HepG2 (cell line): ENCODE results near the gene DEPDC1B. TPM values are rescaled to one million over a fixed set of nuclear protein-coding genes. Genes with fewer than 3 reads are reported as not detected.
A peak's percentile ranks its signal among the peaks of the same experiment; 100 is the strongest.

ENCODE experiments used
- ATAC-seq: fragments of 200-7000 bp; cut with Tn5 transposase; 3 replicates; pipeline ENCODE4 v1.9.1; 2020; ENCODE audit warnings: mild to moderate bottlenecking, moderate library complexity
- BruUV-seq: library from RNA; stranded (reverse); fragments of 400-500 nt; replicated peaks from 2 replicates; lab custom pipeline; 2021; lab: Mats Ljungman, UMichigan
- CTCF ChIA-PET: fragments of 300-600 bp; formaldehyde crosslinking; extraction: SDS; loops from one replicate; lab custom pipeline; 2021; ENCODE audit warnings: low total read pairs, inconsistent platforms, low intra/inter-chr PET ratio; lab: Yijun Ruan, JAX
- POLR2A ChIA-PET: fragments of 350-600 bp; sonication (Branson Sonifier 250); formaldehyde crosslinking; loops from one replicate; lab custom pipeline; 2020; ENCODE audit warnings: antibody characterized with exemption, inconsistent platforms; lab: Yijun Ruan, JAX
- DNase-seq: peaks from one replicate; pipeline ENCODE4 v3.0.0-alpha.2; 2015; ENCODE audit warnings: low spot score
- FAIRE-seq: peaks from 3 replicates; lab custom pipeline; 2011; peaks lifted over from hg19 to GRCh38; lab: Jason Lieb, UNC
- H2AFZ ChIP-seq: one replicate; pipeline ENCODE4 v1.6.1; 2011; ENCODE audit warnings: low read length, inconsistent platforms
- H3K27ac ChIP-seq: fragments of 300-600 bp; 3 replicates; pipeline ENCODE4 v1.8.0; 2011; ENCODE audit warnings: mixed run types, mild to moderate bottlenecking, mixed read lengths, low read length, inconsistent platforms; ENCODE audit not compliant: insufficient read depth; ENCODE audit errors: extremely low read length
- H3K27me3 ChIP-seq, 2 experiments: fragments of 200-600 bp in 1 of 2; 2 replicates in 1 of 2; 3 replicates in 1 of 2; pipeline versions ENCODE4 v1.6.0 to v1.8.0; 2011; ENCODE audit warnings: low read length in 2 of 2, mild to moderate bottlenecking in 2 of 2, moderate library complexity in 2 of 2, inconsistent platforms in 1 of 2; ENCODE audit not compliant: insufficient read depth in 2 of 2, control insufficient read depth in 1 of 2
- H3K36me3 ChIP-seq, 2 experiments: fragments of 200-600 bp in 1 of 2; replicated peaks in 1 of 2; 2 replicates in 1 of 2; 3 replicates in 1 of 2; pipeline versions ENCODE4 v1.5.1 to v1.8.0; 2011; ENCODE audit warnings: low read length in 2 of 2, inconsistent platforms in 1 of 2; ENCODE audit not compliant: insufficient read depth in 2 of 2, control insufficient read depth in 1 of 2
- H3K4me1 ChIP-seq: 2 replicates; pipeline ENCODE4 v1.5.1; 2012; ENCODE audit warnings: low read length, inconsistent platforms; ENCODE audit not compliant: insufficient read depth
- H3K4me2 ChIP-seq: 2 replicates; pipeline ENCODE4 v1.6.0; 2011; ENCODE audit warnings: low read depth, low read length, inconsistent platforms
- H3K4me3 ChIP-seq, 3 experiments: fragments of 200-600 bp in 1 of 3; sonication (generic), shearing (Covaris generic) in 1 of 3; replicated peaks in 1 of 3; 2 replicates each; pipeline ENCODE4 v1.5.1; 2011 to 2016; ENCODE audit warnings: low read length in 3 of 3, inconsistent platforms in 2 of 3, low read depth in 2 of 3, mild to moderate bottlenecking in 2 of 3, control low read depth in 1 of 3, mixed read lengths in 1 of 3; ENCODE audit not compliant: insufficient read depth in 1 of 3
- H3K79me2 ChIP-seq: one replicate; pipeline ENCODE4 v1.6.1; 2011; ENCODE audit warnings: low read length, inconsistent platforms; ENCODE audit not compliant: insufficient read depth
- H3K9ac ChIP-seq: 2 replicates; pipeline ENCODE4 v1.6.0; 2011; ENCODE audit warnings: mild to moderate bottlenecking, low read depth, low read length, inconsistent platforms; ENCODE audit not compliant: insufficient read depth
- H3K9me3 ChIP-seq: 2 replicates; pipeline ENCODE4 v1.5.1; 2012; ENCODE audit warnings: mild to moderate bottlenecking, low read length
- H4K20me1 ChIP-seq: 2 replicates; pipeline ENCODE4 v1.6.0; 2011; ENCODE audit warnings: inconsistent platforms, mild to moderate bottlenecking, low read length, moderate library complexity; ENCODE audit not compliant: insufficient read depth
- ATF1 ChIP-seq: IDR thresholded peaks from 2 replicates; pipeline ENCODE4 v1.6.1; 2016; ENCODE audit warnings: mild to moderate bottlenecking, control low read depth
- CEBPG ChIP-seq: IDR thresholded peaks from 2 replicates; pipeline ENCODE4 v1.6.1; 2016
- CHD4 ChIP-seq: fragments of 200-600 bp; sonication (generic); IDR thresholded peaks from 2 replicates; pipeline ENCODE4 v1.7.0; 2017; ENCODE audit warnings: mild to moderate bottlenecking, low read length, borderline replicate concordance
- DPF2 ChIP-seq: sonication (generic); formaldehyde crosslinking; IDR thresholded peaks from 2 replicates; pipeline ENCODE4 v1.4.0; 2020; ENCODE audit warnings: mild to moderate bottlenecking, low read depth, missing genetic modification reagents, borderline replicate concordance
- ERF ChIP-seq: IDR thresholded peaks from 2 replicates; pipeline ENCODE4 v1.6.1; 2018; ENCODE audit warnings: missing biosample characterization, missing genetic modification reagents
- GABPB1 ChIP-seq: IDR thresholded peaks from 2 replicates; pipeline ENCODE4 v1.6.1; 2016; ENCODE audit warnings: mild to moderate bottlenecking, missing genetic modification reagents, moderate library complexity, missing compliant biosample characterization
- HMG20B ChIP-seq: conservative IDR thresholded peaks from 2 replicates; pipeline ENCODE4 v1.6.1; 2016; ENCODE audit warnings: missing genetic modification reagents, missing compliant biosample characterization
- NCOA2 ChIP-seq: sonication (generic); formaldehyde crosslinking; IDR thresholded peaks from 2 replicates; pipeline ENCODE4 v1.8.0; 2022; ENCODE audit warnings: inconsistent platforms
- RNF2 ChIP-seq: fragments of 450-650 bp; conservative IDR thresholded peaks from 2 replicates; pipeline ENCODE4 v1.6.1; 2016; ENCODE audit warnings: low read depth
- THAP7 ChIP-seq: sonication (generic); formaldehyde crosslinking; IDR thresholded peaks from 2 replicates; pipeline ENCODE4 v1.8.1; 2023; ENCODE audit warnings: mild to moderate bottlenecking, missing genetic modification reagents
- ZC3H4 ChIP-seq: sonication (generic); formaldehyde crosslinking; IDR thresholded peaks from 2 replicates; pipeline ENCODE4 v1.4.0; 2020; ENCODE audit warnings: missing genetic modification reagents, borderline replicate concordance
- ZNF619 ChIP-seq: sonication (generic); formaldehyde crosslinking; IDR thresholded peaks from 2 replicates; pipeline ENCODE4 v1.4.0; 2020; ENCODE audit warnings: mild to moderate bottlenecking, missing genetic modification reagents
- ZNF644 ChIP-seq: IDR thresholded peaks from 2 replicates; pipeline ENCODE4 v1.6.1; 2016; ENCODE audit warnings: low read depth
- ZNF674 ChIP-seq: sonication (generic); formaldehyde crosslinking; IDR thresholded peaks from 2 replicates; pipeline ENCODE4 v1.5.0; 2020; ENCODE audit warnings: low read depth, mild to moderate bottlenecking, missing genetic modification reagents
- ZNF775 ChIP-seq: sonication (generic); formaldehyde crosslinking; IDR thresholded peaks from 2 replicates; pipeline ENCODE4 v1.4.0; 2020; ENCODE audit warnings: missing genetic modification reagents, mild to moderate bottlenecking, moderate library complexity, borderline replicate concordance
- ZNF839 ChIP-seq: sonication (generic); formaldehyde crosslinking; IDR thresholded peaks from 2 replicates; pipeline ENCODE4 v1.4.0; 2020; ENCODE audit warnings: missing genetic modification reagents, mild to moderate bottlenecking, borderline replicate concordance
- ZSCAN25 ChIP-seq: sonication (generic); formaldehyde crosslinking; IDR thresholded peaks from 2 replicates; pipeline ENCODE4 v1.8.0; 2022; ENCODE audit warnings: mild to moderate bottlenecking, missing genetic modification reagents
- WGBS: methylation state at CpG from one replicate; pipeline ENCODE4 v1.1.6; 2017; ENCODE audit warnings: low lambda C conversion rate; 5-methylcytosine and 5-hydroxymethylcytosine counted together
- in situ Hi-C: cut with HindIII; loops from 2 replicates; pipeline ENCODE4 v1.10.0; 2017; ENCODE audit warnings: low pct_unique_long_range_greater_than_20kb; ENCODE audit not compliant: extremely low pct_ligation_motif_present
- intact Hi-C: fragments of 100-400 bp; cut with micrococcal nuclease; formaldehyde crosslinking; loops from one replicate; pipeline ENCODE4 v1.10.0; 2022; ENCODE audit not compliant: unreplicated experiment
- polyA plus RNA-seq, 8 experiments: library from polyadenylated mRNA; depleted of rRNA in 3 of 8; stranded (reverse) in 7 of 8; unstranded in 1 of 8; fragments of >200 nt; fragmentation: Illumina TruSeq in 4 of 8; extraction: Trizol in 4 of 8; gene quantifications; 2 replicates each; pipeline versions ENCODE4 v1.2.1 to v1.2.3, GENCODE V29; 2011 to 2016; ENCODE audit warnings: low read depth in 4 of 8, missing spikeins in 1 of 8, mixed read lengths in 1 of 8; ENCODE audit not compliant: insufficient read depth in 1 of 8
- total RNA-seq, 5 experiments: library from RNA; depleted of rRNA; stranded (reverse); fragments of >200 nt; fragmentation: Illumina TruSeq; extraction: Trizol; gene quantifications; 2 replicates each; pipeline ENCODE4 v1.2.3, GENCODE V29; 2016; ENCODE audit warnings: low read depth in 1 of 5
- TF ChIP-seq, protein P1 (sequence below): sonication (generic); formaldehyde crosslinking; IDR thresholded peaks from 2 replicates; pipeline ENCODE4 v1.5.1; 2020; ENCODE audit warnings: missing genetic modification reagents, mild to moderate bottlenecking, borderline replicate concordance
- TF ChIP-seq, protein P2 (sequence below): sonication (generic); formaldehyde crosslinking; IDR thresholded peaks from 2 replicates; pipeline ENCODE4 v1.9.0; 2022; ENCODE audit warnings: low read depth, missing genetic modification reagents

Gene DEPDC1B
- total and polyA plus RNA-seq, 2 of the 13 experiments (the other 11 are each of a cell fraction or from before 2014, with no cell fraction given): 29.5 to 51.3 TPM

GRCh38 chr5:60671899-60672692 lies 27.9 kb downstream of the DEPDC1B start:
- H3K9me3 ChIP-seq: no peaks in the 10 kb centered on the region
- peaks cover 60% of the 10 kb centered on the region for H3K79me2 ChIP-seq
- H4K20me1 ChIP-seq: no peaks in the 10 kb centered on the region
- peak; percentile 98 for DNase-seq
- CTCF ChIA-PET: no interaction called here
- H3K36me3 ChIP-seq: peaks cover 2 to 3% of the 10 kb centered on the region in 2 experiments; a peak in 2 of 5 replicates
- peak overlapping the region; percentile 73 for H3K4me2 ChIP-seq
- in situ Hi-C loops: loop anchor here (10.0 to 25.0 kb wide), 3 partner anchors 213 to 1285 kb away; partner anchors contain the start of genes ERCC8 and NDUFAF2
- H3K4me3 ChIP-seq: peak overlapping the region; percentile 9 to 47 (median 30); a peak in 4 of 6 replicates
- H3K4me1 ChIP-seq: peaks cover 89% of the 10 kb centered on the region
- peak overlapping the region; percentile 72 for H3K9ac ChIP-seq
- intact Hi-C loops: loop anchor here (1.0 to 10.0 kb wide), 3 partner anchors 27 to 1263 kb away; partner anchors contain the start of genes ERCC8 and NDUFAF2
- 11% methylated on average over 6 of the region's 6 CpGs for WGBS
- FAIRE-seq: peak; percentile 96
- peak; percentile 82 for ATAC-seq
- H3K27me3 ChIP-seq: no peaks in the 10 kb centered on the region
- POLR2A ChIA-PET: interaction anchor here (0.6 to 1.0 kb wide), 4 partner anchors 14 to 34 kb away, joined by 3 to 11 read pairs (median 4); partner anchors contain the start of gene DEPDC1B
- no peak overlapping the region for H2AFZ ChIP-seq
- BruUV-seq: TSS peak; percentile 84
- peak overlapping the region; percentile 98 for H3K27ac ChIP-seq
- TF ChIP-seq RNF2: no peak
- 0 out of 2 replicates have a peak, but pooled peaks have one; percentile 47 for TF ChIP-seq ERF
- TF ChIP-seq CEBPG (CRISPR knock-in tag): peak; percentile 98
- TF ChIP-seq ATF1 (CRISPR knock-in tag): 0 out of 2 replicates have a peak, but pooled peaks have one; percentile 53
- TF ChIP-seq ZNF619 (CRISPR knock-in tag): no peak
- TF ChIP-seq, protein P1, sequence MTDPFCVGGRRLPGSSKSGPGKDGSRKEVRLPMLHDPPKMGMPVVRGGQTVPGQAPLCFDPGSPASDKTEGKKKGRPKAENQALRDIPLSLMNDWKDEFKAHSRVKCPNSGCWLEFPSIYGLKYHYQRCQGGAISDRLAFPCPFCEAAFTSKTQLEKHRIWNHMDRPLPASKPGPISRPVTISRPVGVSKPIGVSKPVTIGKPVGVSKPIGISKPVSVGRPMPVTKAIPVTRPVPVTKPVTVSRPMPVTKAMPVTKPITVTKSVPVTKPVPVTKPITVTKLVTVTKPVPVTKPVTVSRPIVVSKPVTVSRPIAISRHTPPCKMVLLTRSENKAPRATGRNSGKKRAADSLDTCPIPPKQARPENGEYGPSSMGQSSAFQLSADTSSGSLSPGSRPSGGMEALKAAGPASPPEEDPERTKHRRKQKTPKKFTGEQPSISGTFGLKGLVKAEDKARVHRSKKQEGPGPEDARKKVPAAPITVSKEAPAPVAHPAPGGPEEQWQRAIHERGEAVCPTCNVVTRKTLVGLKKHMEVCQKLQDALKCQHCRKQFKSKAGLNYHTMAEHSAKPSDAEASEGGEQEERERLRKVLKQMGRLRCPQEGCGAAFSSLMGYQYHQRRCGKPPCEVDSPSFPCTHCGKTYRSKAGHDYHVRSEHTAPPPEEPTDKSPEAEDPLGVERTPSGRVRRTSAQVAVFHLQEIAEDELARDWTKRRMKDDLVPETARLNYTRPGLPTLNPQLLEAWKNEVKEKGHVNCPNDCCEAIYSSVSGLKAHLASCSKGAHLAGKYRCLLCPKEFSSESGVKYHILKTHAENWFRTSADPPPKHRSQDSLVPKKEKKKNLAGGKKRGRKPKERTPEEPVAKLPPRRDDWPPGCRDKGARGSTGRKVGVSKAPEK (CRISPR knock-in tag): no peak
- TF ChIP-seq ZNF644: peak; percentile 68; the same call in 1 of the 2 replicates
- no peak for TF ChIP-seq ZSCAN25 (CRISPR knock-in tag)
- peak; percentile 87 for TF ChIP-seq DPF2
- TF ChIP-seq ZNF839 (CRISPR knock-in tag): no peak
- peak; percentile 97 for TF ChIP-seq NCOA2 (CRISPR knock-in tag)
- TF ChIP-seq CHD4: peak; percentile 12; the same call in 1 of the 2 replicates
- peak; percentile 88 for TF ChIP-seq HMG20B (CRISPR knock-in tag)
- TF ChIP-seq ZNF775 (CRISPR knock-in tag): no peak
- TF ChIP-seq GABPB1 (CRISPR knock-in tag): 0 out of 2 replicates have a peak, but pooled peaks have one; percentile 5
- peak; percentile 43; the same call in 1 of the 2 replicates for TF ChIP-seq ZC3H4 (CRISPR knock-in tag)
- no peak for TF ChIP-seq ZNF674 (CRISPR knock-in tag)
- no peak for TF ChIP-seq THAP7 (CRISPR knock-in tag)
- TF ChIP-seq, protein P2, sequence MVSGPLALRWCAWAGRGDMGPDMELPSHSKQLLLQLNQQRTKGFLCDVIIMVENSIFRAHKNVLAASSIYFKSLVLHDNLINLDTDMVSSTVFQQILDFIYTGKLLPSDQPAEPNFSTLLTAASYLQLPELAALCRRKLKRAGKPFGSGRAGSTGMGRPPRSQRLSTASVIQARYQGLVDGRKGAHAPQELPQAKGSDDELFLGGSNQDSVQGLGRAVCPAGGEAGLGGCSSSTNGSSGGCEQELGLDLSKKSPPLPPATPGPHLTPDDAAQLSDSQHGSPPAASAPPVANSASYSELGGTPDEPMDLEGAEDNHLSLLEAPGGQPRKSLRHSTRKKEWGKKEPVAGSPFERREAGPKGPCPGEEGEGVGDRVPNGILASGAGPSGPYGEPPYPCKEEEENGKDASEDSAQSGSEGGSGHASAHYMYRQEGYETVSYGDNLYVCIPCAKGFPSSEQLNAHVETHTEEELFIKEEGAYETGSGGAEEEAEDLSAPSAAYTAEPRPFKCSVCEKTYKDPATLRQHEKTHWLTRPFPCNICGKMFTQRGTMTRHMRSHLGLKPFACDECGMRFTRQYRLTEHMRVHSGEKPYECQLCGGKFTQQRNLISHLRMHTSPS (CRISPR knock-in tag): no peak
